SU-DHL-6 (cell line): ENCODE data around the gene TTC27.

ENCODE experiments used
- EZH2phosphoT487 ChIP-seq: fragments of 200-600 bp; sonication (generic), shearing (Covaris generic); conservative IDR thresholded peaks from 2 replicates; pipeline ENCODE4 v1.6.1; 2018; ENCODE audit warnings: mild to moderate bottlenecking, antibody characterized with exemption, low read length, moderate library complexity, mixed read lengths
- TF ChIP-seq, protein P1 (sequence below): fragments of 200-600 bp; sonication (generic); IDR thresholded peaks from one replicate; pipeline ENCODE4 v1.5.1; 2017; ENCODE audit warnings: antibody characterized with exemption, mild to moderate bottlenecking, low read length, moderate library complexity; ENCODE audit not compliant: insufficient read depth, poor library complexity, severe bottlenecking

DNA sequence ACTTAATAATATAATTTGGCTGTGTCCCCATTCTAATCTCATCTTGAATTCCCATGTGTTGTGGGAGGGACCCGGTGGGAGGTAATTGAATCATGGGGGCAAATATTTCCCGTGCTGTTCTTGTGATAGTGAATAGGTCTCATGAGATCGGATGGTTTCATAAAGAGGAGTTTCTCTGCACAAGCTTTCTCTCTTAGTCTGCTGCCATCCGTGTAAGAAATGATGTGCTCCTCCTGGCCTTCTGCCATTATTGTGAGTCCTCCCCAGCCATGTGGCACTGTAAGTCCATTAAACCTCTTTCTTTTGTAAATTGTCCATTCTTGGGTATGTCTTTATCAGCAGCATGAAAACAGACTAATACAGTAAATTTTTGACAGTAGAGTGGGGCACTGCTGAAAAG, 216.4 kb downstream of the TTC27 start:
- TF ChIP-seq, protein P1, sequence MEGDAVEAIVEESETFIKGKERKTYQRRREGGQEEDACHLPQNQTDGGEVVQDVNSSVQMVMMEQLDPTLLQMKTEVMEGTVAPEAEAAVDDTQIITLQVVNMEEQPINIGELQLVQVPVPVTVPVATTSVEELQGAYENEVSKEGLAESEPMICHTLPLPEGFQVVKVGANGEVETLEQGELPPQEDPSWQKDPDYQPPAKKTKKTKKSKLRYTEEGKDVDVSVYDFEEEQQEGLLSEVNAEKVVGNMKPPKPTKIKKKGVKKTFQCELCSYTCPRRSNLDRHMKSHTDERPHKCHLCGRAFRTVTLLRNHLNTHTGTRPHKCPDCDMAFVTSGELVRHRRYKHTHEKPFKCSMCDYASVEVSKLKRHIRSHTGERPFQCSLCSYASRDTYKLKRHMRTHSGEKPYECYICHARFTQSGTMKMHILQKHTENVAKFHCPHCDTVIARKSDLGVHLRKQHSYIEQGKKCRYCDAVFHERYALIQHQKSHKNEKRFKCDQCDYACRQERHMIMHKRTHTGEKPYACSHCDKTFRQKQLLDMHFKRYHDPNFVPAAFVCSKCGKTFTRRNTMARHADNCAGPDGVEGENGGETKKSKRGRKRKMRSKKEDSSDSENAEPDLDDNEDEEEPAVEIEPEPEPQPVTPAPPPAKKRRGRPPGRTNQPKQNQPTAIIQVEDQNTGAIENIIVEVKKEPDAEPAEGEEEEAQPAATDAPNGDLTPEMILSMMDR: no peak
- no peak for TF ChIP-seq EZH2phosphoT487
